H4 (cell line): ENCODE results near the gene CACNA1C. TPM values are rescaled to one million over a fixed set of nuclear protein-coding genes. Genes with fewer than 3 reads are reported as not detected.

ENCODE experiments used
- DNase-seq: peaks from one replicate; pipeline ENCODE4 v3.0.0-alpha.2; 2015; ENCODE audit warnings: low spot score
- total RNA-seq: library from RNA; depleted of rRNA; stranded (reverse); fragments of >200 nt; shearing (Covaris generic); gene quantifications from 2 replicates; pipeline ENCODE4 v1.2.3, GENCODE V29; 2014

CACNA1C gene
- total RNA-seq, 1 experiment from 2014 or later = 1.5 TPM

DNA sequence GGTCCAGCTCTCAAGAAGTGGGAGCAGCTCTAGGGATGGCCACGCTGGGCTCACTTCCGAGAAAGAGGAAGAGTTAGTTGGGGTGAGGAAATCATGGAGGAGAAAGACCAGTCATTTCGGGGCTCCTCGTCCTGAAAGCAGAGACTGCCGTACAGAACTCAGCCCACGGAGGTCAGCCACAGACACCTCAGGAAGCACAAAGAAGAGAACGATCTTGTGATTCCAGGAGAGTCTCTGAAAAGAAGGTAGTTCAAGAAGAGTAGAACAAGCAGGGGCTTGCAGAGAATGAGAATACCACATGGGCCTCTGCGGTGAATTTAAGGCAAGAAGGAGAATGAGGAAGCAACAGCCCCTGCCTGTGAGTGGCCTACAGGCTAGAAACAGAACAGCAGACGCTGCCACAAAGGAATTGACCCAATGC is 311.9 kb downstream of the CACNA1C start:
- DNase-seq = no peak

DNA sequence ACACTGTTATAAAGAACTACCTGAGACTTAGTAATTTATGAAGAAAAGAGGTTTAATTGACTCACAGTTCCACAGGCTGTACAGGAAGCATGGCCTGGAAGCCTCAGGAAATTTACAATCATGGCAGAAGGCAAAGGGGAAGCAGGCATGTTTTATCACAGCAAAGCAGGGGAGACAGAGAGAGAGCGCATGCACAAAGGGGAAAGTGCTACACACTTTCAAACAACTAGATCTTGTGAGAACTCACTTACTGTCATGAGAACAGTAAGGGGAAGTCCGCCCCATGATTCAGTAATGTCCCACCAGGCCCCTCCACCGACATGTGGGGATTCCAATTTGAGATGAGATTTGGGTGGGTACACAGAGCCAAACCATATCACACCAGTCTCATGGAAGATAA is 313.9 kb downstream of the CACNA1C start:
- DNase-seq = no peak

DNA sequence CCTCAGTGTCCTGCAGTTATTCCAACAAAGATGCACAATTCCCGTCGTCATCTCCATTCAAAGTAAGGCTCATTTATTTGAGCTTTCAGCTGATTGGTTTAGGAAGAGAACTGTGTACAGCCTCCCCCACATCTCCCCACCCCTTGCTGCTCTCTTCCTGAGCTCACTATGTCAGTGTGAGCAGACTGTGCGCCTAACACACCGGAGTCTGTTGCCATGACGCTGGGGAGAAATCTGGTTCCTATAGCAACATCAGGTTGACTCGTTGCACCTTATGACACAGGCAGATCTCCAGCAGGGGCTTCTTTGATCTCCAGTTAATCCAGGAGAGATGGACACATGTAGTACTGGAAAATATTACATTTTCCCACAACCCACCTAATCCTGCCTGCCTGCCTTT is 319.4 kb downstream of the CACNA1C start:
- no peak for DNase-seq

DNA sequence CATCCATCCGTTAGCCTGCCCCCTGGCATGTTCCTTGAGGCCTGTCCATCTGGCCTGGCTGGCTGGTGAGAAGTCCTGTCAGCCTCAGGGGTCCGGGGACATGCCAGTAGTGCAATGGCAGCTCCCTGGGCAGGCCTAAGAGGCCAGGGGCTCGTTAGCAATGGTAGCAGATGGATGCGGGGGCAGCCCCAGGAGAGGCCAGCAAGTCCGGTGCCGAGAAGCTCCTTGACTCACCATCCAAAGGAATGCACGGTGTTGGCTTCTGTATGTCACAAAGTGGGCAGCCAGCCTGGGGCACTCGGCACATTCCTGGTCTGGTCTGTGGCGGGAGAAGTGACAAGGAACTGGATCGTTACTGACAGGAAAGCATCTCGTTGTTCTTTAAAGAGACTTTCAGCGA is 319.9 kb downstream of the CACNA1C start:
- DNase-seq = no peak

DNA sequence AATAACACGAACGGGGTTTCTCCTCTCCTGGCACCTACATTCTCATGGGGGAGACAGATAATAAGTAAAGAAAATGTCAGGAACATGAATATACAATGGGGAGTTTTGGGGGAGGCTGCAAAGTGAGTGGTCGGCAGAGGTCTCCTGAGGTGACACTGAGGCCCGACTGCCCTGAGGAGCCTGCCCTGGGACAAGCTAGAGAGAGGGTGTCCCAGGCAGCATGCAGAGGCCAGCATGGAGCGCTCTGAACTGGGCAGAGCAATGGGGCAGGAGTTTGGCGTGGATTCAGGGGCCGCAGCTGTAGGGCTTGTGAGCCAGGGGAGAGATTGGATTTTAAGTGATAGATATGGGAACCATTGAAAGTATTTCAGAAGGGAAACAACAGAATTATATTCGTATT is 320.5 kb downstream of the CACNA1C start:
- DNase-seq = no peak

DNA sequence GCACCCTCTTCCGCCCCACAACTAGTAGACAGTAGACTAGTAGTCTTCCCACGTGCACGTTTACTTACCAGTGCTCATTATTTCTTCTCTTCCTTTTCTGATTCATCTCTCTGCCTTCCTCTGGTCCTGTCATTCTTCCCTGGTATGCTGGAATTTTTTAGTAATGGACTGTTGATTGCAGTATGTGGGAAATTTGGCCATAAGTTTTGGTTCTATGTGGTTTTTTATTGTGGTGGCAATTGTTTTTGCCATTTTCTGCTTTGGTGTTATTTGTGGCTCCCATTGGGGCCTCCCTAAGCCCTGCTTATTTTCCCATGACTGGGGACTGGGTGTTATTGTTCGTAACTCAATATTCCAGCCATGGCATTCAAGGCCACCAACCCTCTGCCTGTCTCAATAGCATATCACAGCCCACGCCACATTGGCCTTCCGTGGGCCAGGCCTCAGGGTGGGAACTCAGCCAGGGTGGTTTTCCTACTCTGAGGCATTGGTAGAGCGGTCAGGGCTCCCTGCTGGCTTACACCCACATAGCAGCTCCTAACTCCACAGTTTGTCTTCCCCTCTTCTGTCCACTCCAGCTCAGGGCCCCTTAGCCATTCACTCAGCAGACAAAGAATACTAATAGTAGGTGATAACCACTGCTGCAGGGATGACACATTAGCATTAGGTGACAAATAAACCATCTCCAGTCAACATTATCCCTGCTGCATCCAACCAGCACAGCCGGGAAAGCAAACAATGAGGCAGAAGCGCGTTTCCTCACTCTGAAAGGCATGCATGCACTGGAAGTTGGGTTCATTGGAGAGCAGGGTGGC is 321.5 kb downstream of the CACNA1C start:
- no peak for DNase-seq

DNA sequence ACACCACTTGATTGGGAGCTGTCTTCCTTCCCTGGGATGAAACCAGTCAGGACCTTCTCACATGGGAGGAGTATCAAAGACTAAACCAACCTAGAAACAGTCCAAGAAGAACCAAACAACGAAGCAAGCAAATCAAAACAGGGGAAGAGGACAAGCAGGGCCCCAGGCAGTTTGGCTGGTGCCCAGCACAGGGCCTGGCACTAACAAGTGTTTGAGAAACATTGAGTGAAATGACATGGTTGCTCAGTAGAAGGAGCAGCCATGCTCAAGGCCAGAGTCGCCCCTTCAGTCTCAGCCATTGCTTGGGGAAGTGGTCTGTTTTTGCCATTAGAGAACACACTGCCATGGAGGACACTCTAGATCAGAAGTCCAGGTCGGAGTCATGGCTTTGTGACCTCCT is 323.1 kb downstream of the CACNA1C start:
- DNase-seq = no peak

DNA sequence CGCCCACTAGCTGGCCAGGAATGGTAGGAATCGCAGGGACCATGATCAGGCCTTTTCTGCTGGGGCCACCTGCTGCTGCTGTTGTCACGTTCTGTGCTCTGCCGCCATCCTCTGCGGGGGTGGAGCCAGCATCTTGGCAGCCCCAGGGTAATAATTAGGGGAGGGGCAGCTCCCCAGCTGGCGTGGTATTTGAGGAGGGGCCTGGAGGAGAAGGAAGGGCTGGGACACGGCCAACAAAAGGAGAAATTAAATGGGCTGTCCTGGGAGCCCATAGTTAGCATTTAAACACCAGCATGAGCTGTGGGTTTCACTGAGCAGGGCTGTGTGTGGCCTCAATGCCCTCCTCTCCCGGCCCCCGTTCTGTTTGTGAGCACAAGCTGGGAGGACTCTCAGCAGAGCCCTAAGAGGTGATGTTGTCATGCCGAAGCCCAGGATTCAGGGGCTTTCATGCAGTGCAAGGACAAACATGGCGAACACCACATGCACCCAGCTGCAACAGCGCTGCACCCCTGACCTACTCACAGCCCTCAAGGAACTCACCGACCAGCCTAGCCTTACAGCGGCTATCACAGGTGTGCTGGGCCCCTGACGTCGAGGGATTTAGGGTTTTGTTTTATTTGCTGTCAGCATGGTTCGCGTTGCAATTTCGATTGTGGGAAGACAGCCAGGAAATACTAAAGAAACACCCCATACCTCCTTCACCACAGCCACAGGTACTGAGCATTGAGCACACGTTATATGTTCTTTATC is 324.3 kb downstream of the CACNA1C start:
- DNase-seq = no peak

DNA sequence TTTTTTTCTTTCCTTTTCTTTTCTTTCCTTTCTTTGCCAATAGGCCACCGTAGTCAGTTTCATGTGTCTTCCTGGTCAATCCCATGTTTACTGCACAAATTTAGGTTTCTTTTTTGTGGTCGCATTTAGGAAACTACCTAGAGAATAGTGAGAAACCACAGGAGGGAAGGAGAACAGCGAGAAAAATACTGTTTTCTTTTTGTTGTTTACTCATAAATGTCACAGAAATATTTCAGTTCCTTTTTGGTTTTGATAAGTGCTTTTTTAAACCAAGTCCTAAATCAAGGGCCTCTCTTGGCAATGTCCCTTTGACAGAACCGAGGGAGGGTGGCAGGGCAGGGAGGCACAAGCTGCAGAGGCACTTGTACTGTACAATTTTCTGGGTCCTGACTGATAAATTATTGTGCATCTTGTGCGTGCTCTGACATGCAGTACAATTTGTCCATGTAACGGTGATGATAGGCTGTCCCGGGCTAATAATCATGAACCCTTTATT is 326.1 kb downstream of the CACNA1C start:
- no peak for DNase-seq

DNA sequence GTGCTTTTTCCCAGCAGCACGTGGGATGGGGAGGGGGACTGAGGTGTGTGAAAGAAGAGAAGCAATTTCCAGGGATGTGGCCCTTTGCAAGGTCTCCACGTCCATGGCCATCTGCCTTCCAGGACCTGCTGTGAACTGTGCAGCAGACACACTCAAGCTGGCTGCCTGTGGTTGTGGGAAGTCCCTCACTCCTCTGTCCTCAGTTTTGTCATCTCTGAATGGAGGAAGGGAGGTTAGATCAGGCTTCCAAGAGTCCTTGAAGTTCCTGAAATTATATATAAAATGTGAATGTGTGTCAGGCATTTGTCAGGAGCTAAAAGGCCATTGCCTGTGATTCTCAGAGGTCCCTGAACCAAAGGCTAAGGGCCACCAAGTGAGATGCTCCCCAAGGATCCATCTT is 328.2 kb downstream of the CACNA1C start:
- DNase-seq = no peak

DNA sequence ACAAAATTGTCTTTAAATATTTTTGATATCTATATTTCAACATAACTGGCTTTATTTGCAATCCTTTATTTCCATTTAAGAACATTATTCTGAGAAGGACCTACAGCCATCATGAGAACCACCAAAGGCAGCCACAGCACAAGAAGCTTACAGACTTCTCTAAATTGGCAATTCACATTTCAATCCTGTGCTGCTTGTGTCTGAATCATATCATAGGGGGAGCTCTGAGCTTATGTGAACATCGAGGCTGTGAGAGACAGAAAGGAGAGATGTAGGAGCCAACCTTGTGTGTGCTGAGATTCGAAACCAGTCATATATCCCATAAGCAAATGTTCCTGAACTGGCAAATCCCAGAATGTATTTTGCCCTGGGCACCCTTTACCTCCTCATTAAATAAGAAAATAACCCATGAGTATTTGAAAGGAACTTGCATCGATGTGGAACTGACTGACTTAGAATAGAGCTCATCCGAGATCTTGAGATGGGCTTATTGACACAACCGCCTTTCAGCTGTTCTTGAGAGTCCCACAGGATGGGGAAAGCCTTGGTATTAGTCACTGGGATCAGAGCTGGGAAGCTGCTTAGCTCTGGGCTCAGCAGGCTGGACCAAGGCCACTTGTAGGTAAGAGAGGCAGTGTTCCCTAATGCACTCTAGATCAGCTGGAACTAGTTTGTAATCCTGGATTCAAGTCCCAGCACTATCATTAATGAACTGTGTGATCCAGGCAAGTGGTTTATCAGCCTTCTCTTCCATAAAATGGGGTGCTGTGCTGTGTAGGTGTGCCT is 329.8 kb downstream of the CACNA1C start:
- DNase-seq = no peak

DNA sequence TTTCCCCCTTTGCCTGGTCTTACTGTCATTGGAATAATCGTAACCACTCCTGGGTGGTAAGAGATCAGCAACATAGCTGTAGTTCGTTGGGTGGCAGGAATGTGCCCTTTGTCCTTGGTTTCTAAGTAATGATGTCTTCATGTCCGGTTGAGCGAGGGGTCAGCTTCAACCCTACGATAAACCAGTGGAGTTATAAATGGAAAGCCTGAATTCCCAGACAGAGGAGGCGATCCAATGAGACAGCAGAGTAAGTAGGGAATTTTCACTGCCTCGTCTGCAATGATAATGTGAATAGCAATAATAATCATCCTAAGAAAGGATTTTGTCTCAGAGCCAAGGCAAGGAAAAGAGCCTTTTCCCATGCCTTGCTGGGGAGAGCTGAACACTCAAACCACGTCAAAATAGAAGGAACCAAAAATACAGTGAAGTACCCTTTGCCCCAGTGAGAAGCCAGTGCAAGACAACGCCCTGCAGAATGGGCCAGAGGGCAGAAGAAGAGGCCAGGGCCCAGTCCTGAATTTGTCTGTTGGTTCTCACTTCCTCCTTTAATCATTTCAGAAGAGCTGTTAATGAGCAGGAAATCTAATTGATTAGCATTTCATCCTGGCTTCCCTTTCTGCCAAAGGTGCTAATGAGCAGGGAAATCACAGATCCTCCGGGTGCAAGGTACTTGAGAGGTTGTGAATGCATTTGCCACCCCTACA is 330.7 kb downstream of the CACNA1C start:
- DNase-seq = no peak

DNA sequence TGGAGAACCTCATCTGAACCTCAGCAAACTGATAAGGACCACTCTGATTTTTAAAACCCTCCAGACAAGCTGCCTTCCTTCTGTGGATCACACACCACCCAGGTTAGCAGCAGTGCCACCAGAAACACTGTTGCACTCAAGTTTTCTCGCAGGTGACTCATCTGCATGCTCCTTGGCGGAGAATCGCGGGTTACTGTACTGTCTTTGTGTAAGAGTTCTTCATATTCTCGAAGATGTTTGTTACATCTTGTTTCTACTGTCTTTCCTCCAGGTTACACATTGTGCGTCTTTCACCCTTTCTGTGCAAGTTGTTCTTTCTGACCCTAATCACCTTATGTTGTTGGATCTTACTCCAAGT is 331.2 kb downstream of the CACNA1C start:
- no peak for DNase-seq

DNA sequence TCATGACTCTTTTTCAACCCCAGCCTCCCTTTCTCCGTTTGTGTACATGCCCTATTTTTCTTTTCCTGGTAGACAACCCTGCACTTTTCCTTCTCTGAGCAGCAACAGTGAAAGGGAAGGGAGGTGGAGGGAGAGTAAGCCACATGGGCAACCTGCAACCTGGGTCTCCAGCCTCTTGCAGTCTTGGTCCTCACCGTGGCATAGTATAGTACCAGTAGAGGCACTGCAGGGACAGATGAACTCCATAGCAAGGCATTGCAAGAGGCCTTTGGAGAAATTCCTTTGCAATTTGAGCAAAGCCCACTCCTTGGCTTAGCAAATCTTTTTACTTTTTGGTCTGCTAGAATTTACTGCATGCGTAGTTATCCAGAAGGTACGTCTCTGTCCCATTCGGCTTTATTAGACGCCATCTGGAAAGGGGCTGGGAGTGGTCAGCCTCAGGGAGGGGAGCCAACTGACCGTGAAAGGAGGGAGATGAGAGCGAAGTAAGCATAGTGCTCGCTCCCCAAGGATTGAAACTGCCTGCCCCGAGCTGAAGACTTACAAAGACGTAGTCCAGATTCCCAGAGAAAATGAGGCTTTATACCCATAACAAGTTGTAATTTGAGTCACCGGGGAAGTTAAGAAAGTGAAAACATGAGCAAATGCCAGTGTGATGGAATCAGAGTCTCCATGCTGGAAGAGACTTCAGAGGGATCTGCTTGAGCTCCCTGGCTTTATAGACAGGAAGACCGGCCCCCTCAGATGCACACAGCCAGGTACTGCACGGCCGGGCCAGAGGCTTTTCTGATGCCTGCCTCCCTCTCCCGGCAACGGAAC is 332.0 kb downstream of the CACNA1C start:
- no peak for DNase-seq

DNA sequence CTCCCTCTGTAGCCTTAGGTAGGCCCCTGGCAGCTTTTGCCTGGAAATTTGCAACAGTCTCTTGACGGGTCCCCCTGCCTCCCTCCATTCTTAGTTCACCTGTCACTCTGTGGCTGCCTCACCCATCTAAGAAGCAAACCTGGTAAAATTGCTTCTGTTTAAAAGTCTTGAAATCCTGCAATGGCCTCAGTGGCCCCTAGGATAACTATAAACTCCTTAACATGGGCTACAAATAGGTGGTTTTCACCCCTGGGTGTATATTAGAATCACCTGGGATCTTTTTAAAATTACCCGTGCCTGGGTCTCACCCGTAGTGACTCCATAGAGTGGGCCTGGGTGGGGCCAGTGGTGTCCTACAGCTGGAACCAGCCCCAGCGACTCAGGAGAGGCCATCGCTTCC is 332.7 kb downstream of the CACNA1C start:
- no peak for DNase-seq

DNA sequence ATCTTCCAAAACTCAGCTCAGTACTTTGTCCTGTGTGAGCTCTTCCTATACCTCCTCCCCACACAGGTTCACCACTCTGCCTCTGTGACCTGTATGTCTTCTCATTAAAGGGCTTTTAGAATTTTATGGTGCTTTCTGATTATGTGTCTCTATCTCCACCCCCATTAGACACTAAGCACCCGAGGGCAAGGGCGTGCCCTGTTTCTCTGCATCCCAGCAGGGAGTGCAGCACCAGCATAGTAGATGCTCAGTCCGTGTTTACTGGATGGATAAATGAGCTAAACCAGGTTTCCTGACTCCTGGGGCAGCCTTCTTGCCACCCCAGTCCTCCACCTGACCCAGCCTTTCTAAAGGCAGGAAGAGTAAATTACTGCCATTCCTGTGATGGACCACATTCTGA is 333.8 kb downstream of the CACNA1C start:
- no peak for DNase-seq

DNA sequence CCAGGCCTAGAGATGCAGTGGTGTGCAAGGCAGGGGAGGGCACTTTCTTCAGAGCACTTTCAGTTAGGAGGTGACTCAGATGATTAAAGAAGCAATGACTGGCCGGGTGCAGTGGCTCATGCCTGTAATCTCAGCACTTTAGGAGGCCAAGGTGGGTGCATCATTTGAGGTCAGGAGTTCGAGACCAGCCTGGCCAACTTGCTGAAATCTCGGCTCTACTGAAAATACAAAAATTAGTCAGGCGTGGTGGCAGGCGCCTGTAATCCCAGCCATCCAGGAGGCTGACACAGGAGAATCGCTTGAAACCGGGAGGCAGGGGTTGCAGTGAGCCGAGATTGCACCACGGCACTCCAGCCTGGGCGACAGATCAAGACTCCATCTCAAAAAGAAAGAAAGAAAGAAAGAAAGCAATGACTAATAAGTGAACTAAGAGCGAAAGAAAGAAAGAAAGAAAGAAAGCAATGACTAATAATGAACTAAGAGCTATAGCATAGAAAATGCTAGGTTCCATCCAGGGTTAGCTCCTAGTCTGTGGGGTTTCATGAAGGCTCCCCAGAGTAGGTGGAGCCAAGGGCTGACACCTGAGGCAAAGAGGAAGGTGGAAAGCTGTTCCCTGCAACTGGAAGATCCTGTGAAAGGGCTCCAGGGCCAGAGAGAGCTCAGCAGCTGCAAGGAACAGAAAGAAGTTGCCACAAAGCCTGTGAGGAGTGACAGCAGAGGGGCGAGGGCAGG is 334.5 kb downstream of the CACNA1C start:
- no peak for DNase-seq

DNA sequence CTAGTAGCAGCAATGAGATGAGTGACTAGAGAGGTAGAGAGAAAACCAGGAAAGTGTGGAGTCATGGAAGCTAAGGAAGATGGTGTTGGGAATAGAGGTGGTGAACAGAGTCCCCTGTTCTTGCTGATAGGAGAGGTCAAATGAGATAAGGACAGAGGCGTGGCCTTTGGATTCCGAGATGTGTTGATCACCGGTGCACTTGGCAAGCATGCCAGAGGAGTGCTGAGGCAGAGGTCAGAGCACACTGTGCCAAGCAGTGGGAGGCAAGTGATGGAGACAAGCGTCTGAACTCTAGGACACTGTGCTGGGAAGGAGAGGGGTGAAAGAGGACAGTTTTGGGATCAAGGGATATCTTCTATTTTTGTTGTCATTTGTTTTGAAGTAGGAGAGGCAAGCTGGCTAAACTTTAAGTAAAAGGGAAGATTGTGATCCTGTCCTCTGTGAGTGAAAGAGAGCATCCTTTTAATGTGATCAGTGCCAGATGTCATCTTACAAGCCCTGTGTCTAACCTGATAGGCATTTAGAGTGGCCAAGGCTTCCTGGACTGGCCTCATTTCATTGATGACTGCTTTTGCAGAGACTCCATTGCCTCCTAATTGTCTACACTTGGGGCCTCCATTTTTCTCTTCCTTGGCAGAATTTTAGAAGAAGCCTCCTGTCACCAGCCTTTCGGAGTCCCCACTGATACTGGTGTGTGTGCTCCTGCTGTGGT is 336.4 kb downstream of the CACNA1C start:
- DNase-seq = no peak

DNA sequence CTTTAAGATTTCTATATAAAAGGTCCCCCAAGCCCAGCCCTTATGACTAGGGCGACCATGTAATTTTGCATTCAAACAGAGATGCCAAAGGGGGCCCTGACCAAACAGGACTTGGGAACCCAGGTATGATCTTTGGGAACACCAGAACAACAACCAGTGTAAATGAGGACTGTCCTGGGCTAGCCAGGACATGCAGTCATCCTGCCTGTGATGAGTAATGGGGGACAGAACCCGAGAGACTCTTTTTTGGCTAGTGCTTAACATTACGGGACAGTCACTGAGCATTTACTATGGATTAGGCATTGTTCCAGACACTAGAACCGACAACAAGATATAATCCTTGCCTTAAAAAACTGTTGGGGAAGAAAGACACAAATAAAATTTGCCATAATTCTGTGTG is 337.3 kb downstream of the CACNA1C start:
- DNase-seq = no peak
